Measurements from ENCODE around the gene ASXL1. TPM values are rescaled to one million over a fixed set of nuclear protein-coding genes. Genes with fewer than 3 reads are reported as not detected.
"Not testable (repeated sequence)": the region's sequence is repeated elsewhere in the genome, so short reads cannot be mapped to it uniquely, and the experiment has no call there.

Gene ASXL1
- total RNA-seq, 1 experiment from 2014 or later: 69.9 TPM

- CTCF ChIA-PET: no interaction called here
- H3K4me3 Mint-ChIP-seq (ENCODE audit: unreplicated experiment): no peak overlapping the region
Measured at GRCh38 chr20:32464401-32465091, 106.4 kb downstream of the ASXL1 start.

GRCh38 chr20:32465092-32465900 lies 107.2 kb downstream of the ASXL1 start:
- ChIA-PET POLR2A (no interaction called here), CTCF (interaction anchor here (0.6 kb wide), 1 partner anchor 635 kb away, joined by 3 read pairs; no protein-coding TSS in a partner anchor)
- no peak overlapping the region for H3K27ac Mint-ChIP-seq (ENCODE audit: low read depth, unreplicated experiment)
- no peaks in the 10 kb centered on the region for H3K4me1 Mint-ChIP-seq (ENCODE audit: insufficient read depth, unreplicated experiment)
- no peaks in the 10 kb centered on the region for H3K27me3 Mint-ChIP-seq (ENCODE audit: insufficient read depth, unreplicated experiment)
- H3K4me3 Mint-ChIP-seq (ENCODE audit: unreplicated experiment): no peak overlapping the region
- intact Hi-C loops (cut with micrococcal nuclease): no loop called here
- no peak for DNase-seq (ENCODE audit: unreplicated experiment)
- no peak for TF ChIP-seq CTCF (IDR thresholded peaks at IDR 0.05; ENCODE audit: unreplicated experiment)
- BruUV-seq (replicated peaks): no TSS peak
- no peaks in the 10 kb centered on the region for H3K9me3 Mint-ChIP-seq (ENCODE audit: unreplicated experiment)
- no peaks in the 10 kb centered on the region for H3K36me3 Mint-ChIP-seq (ENCODE audit: insufficient read depth, unreplicated experiment)

More at GRCh38 chr20:32464401-32465091, 106.4 kb downstream of the ASXL1 start:
- POLR2A ChIA-PET: no interaction called here
- Mint-ChIP-seq H3K36me3 (ENCODE audit: insufficient read depth, unreplicated experiment) (no peaks in the 10 kb centered on the region), H3K4me1 (ENCODE audit: insufficient read depth, unreplicated experiment) (no peaks in the 10 kb centered on the region), H3K27me3 (ENCODE audit: insufficient read depth, unreplicated experiment) (no peaks in the 10 kb centered on the region), H3K27ac (ENCODE audit: low read depth, unreplicated experiment) (no peak overlapping the region), H3K9me3 (ENCODE audit: unreplicated experiment) (no peaks in the 10 kb centered on the region)
- intact Hi-C loops (cut with micrococcal nuclease): no loop called here
- no TSS peak for BruUV-seq (replicated peaks)
- TF ChIP-seq CTCF (IDR thresholded peaks at IDR 0.05; ENCODE audit: unreplicated experiment): no peak
- no peak for DNase-seq (ENCODE audit: unreplicated experiment)

GRCh38 chr20:32465901-32466675 lies 108.0 kb downstream of the ASXL1 start:
- H3K27ac Mint-ChIP-seq (ENCODE audit: low read depth, unreplicated experiment); H3K27me3 Mint-ChIP-seq (ENCODE audit: insufficient read depth, unreplicated experiment); H3K4me3 Mint-ChIP-seq (ENCODE audit: unreplicated experiment); DNase-seq (ENCODE audit: unreplicated experiment); POLR2A ChIA-PET; H3K36me3 Mint-ChIP-seq (ENCODE audit: insufficient read depth, unreplicated experiment); H3K4me1 Mint-ChIP-seq (ENCODE audit: insufficient read depth, unreplicated experiment); BruUV-seq (replicated peaks); intact Hi-C loops (cut with micrococcal nuclease); H3K9me3 Mint-ChIP-seq (ENCODE audit: unreplicated experiment): not testable (repeated sequence)
- CTCF ChIA-PET: interaction anchor here (0.6 to 0.7 kb wide), 2 partner anchors 302 to 635 kb away, joined by 3 read pairs; no protein-coding TSS in a partner anchor

GRCh38 chr20:32466739-32467505 lies 108.8 kb downstream of the ASXL1 start:
- no peaks in the 10 kb centered on the region for H3K36me3 Mint-ChIP-seq (ENCODE audit: insufficient read depth, unreplicated experiment)
- H3K9me3 Mint-ChIP-seq (ENCODE audit: unreplicated experiment): no peaks in the 10 kb centered on the region
- DNase-seq (ENCODE audit: unreplicated experiment): no peak
- H3K4me3 Mint-ChIP-seq (ENCODE audit: unreplicated experiment): no peak overlapping the region
- intact Hi-C loops (cut with micrococcal nuclease): no loop called here
- no peaks in the 10 kb centered on the region for H3K27me3 Mint-ChIP-seq (ENCODE audit: insufficient read depth, unreplicated experiment)
- ChIA-PET POLR2A (interaction anchor here (0.6 kb wide), 1 partner anchor 561 kb away, joined by 3 read pairs; no protein-coding TSS in a partner anchor), CTCF (no interaction called here)
- no peak overlapping the region for H3K27ac Mint-ChIP-seq (ENCODE audit: low read depth, unreplicated experiment)
- TF ChIP-seq CTCF (IDR thresholded peaks at IDR 0.05; ENCODE audit: unreplicated experiment): no peak
- no TSS peak for BruUV-seq (replicated peaks)
- H3K4me1 Mint-ChIP-seq (ENCODE audit: insufficient read depth, unreplicated experiment): no peaks in the 10 kb centered on the region
